Spleen (tissue), 7 donors: ENCODE measurements around the gene KTN1.

ENCODE experiments used
- POLR2A ChIP-seq, 3 donors: fragments of 450-650 bp; IDR thresholded peaks; one replicate each; pipeline ENCODE4 v1.5.1; 2017; ENCODE audit warnings: antibody characterized with exemption in 3 of 3, mild to moderate bottlenecking in 1 of 3
- TF ChIP-seq, protein P1 (sequence below), 11 experiments: fragments of 200-600 bp in 7 of 11; fragments of 450-650 bp in 4 of 11; sonication (generic) in 4 of 11; IDR thresholded peaks in 8 of 11; conservative IDR thresholded peaks in 3 of 11; 1 replicate in 7 of 11; 2 replicates in 4 of 11; pipeline versions ENCODE4 v1.4.0 to v1.8.0; 2016 to 2021; ENCODE audit warnings: antibody characterized with exemption in 11 of 11, inconsistent platforms in 4 of 11, mild to moderate bottlenecking in 1 of 11
- donor health status: DM: no; HTN: no; CAD: no; lungs with moderate emphysema.
- donor health status: DM: no; HTN: no; CAD: no.
- donor health status: DM: no; HTN: no; CAD: no.

- TF ChIP-seq, protein P1, sequence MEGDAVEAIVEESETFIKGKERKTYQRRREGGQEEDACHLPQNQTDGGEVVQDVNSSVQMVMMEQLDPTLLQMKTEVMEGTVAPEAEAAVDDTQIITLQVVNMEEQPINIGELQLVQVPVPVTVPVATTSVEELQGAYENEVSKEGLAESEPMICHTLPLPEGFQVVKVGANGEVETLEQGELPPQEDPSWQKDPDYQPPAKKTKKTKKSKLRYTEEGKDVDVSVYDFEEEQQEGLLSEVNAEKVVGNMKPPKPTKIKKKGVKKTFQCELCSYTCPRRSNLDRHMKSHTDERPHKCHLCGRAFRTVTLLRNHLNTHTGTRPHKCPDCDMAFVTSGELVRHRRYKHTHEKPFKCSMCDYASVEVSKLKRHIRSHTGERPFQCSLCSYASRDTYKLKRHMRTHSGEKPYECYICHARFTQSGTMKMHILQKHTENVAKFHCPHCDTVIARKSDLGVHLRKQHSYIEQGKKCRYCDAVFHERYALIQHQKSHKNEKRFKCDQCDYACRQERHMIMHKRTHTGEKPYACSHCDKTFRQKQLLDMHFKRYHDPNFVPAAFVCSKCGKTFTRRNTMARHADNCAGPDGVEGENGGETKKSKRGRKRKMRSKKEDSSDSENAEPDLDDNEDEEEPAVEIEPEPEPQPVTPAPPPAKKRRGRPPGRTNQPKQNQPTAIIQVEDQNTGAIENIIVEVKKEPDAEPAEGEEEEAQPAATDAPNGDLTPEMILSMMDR (IDR thresholded peaks at IDR 0.05 in 8 of 11, conservative IDR thresholded peaks at IDR 0.05 in 3 of 11) = no peak
- no peak for TF ChIP-seq POLR2A (IDR thresholded peaks at IDR 0.05)
Observed at GRCh38 chr14:55604900-55605418, 25.0 kb downstream of the KTN1 start.
